Hindlimb muscle (tissue), 1 donor: ENCODE data around the gene PCK1. TPM values are rescaled to one million over a fixed set of nuclear protein-coding genes. Genes with fewer than 3 reads are reported as not detected.
A peak's percentile ranks its signal among the peaks of the same experiment; 100 is the strongest.
"Not testable (repeated sequence)": the region's sequence is repeated elsewhere in the genome, so short reads cannot be mapped to it uniquely, and the experiment has no call there.

Source experiments
- DNase-seq: peaks from one replicate; pipeline ENCODE4 v3.0.0-alpha.2; 2013
- polyA plus RNA-seq: library from polyadenylated mRNA; unstranded; fragments of 120-200 nt; gene quantifications from one replicate; pipeline ENCODE4 v1.2.1, GENCODE V29; 2013; ENCODE audit not compliant: insufficient read length

The PCK1 gene
- polyA plus RNA-seq = 3.2 TPM

DNA sequence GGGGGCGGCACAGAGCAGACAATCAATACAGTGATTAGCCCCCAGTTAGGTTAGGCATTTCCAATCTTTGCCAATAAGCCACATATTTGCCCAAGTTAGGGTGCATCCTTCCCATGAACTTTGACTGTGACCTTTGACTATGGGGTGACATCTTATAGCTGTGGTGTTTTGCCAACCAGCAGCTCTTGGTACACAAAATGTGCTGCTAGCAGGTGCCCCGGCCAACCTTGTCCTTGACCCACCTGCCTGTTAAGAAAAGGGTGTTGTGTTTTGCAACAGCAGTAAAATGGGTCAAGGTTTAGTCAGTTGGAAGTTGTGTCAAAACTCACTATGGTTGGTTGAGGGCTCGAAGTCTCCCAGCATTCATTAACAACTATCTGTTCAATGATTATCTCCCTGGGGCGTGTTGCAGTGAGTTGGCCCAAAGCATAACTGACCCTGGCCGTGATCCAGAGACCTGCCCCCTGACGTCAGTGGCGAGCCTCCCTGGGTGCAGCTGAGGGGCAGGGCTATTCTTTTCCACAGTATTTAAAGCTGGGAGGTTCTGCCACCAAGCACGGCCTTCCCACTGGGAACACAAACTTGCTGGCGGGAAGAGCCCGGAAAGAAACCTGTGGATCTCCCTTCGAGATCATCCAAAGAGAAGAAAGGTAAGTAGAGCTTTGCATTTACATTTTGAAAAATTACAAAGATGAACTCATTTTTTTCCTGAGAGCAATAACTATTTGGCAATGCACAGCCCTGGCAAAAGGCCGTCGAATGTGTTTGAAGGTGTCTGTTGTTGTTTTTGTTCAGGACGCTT, at the start of gene PCK1:
Gene PCK1 (plus strand): TSS at position 557 of the 802 bp plus-strand sequence. CDS start 302 bp downstream, outside the sequence.
- peak; percentile 23 for DNase-seq

DNA sequence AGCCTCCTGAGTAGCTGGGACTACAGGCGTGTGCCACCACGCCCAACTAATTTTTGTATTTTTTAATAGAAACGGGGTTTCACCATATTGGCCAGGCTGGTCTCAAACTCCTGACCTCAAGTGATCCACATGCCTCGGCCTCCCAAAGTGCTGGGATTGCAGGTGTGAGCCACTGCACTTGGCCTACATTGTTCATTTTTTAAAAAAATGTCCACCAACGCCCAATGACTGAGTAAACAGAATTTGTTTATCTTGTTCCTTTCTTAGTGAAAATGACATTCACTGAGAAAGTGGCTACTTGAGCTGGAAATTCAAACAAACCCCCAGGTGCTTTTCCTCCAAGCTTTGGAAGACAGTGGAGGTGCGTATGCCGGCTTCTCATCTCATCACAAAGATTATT, 49.2 kb upstream of the PCK1 start:
- not testable (repeated sequence) for DNase-seq

DNA sequence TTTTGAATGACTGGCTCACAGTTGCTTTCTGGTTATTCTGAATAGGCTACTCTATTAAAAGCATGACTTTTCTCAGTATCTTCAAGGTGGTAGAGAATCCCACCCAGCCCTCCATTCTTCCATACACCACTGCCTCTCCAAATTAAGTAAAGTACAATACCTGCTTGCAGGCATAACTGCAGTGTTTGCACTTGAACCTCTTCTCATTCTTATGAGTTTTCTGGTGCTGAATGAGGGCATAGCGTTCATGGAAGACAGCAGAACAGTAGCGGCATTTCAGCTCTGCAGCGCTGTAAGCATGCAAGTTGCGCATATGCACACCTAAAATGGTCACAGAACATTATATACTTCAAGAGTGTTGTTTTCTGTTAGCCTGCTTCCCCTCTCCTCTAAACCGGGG, 48.5 kb upstream of the PCK1 start:
- DNase-seq = no peak

DNA sequence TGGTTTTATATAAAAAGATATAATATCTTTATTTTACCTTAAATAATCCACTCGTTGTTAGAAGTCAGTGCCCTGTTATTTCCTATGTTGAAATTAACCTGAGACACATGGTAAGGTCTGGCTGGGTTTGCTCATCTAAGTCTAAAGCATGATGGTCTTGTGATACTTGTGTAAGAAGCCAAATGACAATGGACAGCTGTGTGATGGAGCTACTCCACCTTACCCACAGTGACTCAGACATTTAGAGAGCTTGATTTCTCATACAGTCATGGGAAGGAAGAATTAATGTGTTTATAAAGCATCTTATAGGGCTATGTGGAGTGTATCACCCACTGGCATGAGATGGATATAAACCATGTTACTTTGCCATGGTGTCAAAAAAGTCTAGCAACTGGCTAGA, 47.7 kb upstream of the PCK1 start:
- no peak for DNase-seq

DNA sequence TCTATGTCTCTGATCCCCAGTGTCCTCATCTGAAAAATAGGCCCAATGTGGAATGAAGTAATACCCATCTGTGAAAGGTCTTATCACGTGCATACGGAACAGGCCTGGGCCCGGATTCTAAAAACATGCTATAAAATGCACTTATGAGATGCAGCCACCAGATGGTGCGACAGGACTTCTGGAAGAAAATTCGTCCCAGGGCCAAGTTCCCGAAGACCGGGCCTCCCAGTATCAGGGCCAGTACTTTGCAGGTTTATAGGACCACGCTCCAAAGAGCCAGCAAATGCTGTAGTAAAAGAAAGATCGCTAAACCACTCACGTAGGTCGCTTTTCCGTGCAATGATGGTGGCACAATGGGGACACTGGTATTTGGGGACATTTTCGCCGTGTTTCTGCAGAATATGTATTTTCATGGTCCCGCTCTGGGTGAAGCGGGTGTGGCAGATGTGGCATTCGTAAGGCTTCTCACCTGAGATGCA, 46.6 kb upstream of the PCK1 start:
- peak; percentile 74 for DNase-seq

DNA sequence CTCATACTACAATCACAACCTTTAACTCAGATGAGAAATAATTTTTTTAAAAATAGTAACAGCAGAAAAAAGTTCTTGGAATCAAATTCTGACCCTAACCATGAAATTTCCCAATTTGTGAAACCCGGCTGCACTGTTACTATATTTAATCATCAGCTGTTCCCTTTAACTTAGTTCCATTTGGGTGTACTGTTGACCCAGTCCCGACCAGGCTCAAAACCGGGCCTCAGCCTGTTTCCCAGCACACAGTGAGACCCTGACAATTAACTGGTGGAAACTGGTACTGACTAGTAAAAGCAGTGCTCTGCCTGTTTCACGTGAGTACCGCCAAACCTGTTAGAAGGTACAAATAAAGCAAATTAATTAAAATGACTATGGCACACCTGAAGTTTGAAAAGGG, 43.0 kb upstream of the PCK1 start:
- no peak for DNase-seq

DNA sequence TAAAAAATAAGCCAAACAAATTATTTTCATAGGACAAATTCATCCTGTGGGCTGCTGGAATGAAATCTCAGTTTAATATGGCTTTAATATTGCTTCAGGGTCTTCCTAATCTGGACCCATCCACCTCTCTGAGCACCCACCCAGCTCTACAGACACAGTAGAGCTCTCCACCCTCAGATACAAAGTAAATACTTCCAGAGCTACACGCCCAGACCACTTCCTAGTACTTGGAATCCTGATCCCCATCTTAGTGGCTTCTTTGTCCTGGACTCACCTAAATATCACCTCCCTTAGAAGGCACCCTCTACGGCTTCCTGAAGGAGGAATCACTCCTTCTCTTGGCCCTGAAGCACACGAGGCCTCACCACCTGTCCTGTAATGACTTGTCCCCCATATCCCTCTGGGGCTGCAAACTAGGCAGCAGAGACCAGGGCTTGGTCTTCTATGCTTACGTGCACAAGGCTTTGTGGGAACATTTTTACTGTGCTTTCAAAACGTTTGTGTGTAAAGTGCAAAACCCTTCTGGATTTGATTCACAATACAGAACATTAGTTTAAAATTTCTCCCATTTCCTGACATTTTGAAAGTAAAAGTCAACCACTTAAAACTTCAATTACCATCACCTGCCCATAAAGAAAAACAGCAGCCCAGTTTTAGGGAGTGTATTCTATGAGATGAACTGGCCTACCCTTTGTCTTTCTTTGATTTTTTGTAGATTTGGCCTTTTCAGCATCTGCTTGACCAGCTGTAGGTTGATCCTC, 38.4 kb upstream of the PCK1 start:
- no peak for DNase-seq

DNA sequence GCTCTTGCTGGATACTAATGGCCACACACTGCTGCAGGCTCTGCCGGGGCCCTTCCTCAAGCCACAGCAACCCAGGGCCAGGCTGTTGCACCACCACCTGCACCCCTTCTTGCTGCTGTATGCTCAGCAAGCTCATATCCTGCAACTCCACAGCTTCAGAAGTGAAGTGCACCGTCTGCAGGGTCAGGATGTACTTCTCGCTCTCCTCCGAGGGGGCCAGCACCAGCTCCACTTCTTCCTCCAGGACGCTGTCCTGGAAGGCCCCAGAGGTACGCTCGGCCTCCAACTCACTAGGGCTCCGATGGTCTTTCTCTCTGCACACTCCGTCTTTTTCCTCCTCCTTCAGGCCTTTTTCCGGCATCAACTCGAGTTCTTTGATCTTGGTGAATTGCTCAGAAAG, 37.1 kb upstream of the PCK1 start:
- DNase-seq = no peak

DNA sequence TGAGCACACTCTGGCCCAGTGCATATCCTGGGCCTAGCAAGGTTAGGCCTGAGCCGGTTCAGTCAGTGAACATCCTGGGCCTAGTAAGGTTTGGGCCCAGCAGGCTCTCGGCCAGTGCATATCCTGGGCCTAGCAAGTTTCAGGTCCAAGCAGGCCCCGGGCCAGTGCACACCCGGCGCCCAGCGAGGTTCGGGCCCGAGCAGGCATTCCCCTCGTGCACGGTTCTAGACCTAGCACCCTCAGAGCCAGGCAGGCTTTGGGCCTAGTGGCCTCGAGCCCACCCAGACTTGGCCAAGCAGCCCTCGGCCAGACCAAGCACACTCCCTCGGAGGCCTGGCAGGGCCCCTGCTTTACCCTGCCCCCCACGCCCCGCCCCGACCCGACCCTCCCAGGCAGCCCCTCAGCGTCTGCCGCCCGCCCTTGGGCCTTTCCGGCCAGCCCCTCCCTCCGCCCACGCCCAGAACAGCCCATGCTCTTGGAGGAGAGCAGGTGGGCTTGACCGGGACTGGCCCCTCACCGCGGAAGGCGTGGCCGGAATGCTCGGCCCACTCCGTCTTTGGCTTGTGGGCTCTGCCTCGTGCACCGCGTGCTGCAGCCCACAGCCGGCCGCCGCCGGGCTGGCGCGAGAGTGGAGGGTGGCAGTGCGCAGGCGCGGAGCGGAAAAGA, 36.3 kb upstream of the PCK1 start, which contains the start of gene CTCFL:
Gene CTCFL (minus strand): TSS at position 630 of the 666 bp plus-strand sequence. CDS start 935 bp downstream, outside the sequence.
- DNase-seq = no peak

DNA sequence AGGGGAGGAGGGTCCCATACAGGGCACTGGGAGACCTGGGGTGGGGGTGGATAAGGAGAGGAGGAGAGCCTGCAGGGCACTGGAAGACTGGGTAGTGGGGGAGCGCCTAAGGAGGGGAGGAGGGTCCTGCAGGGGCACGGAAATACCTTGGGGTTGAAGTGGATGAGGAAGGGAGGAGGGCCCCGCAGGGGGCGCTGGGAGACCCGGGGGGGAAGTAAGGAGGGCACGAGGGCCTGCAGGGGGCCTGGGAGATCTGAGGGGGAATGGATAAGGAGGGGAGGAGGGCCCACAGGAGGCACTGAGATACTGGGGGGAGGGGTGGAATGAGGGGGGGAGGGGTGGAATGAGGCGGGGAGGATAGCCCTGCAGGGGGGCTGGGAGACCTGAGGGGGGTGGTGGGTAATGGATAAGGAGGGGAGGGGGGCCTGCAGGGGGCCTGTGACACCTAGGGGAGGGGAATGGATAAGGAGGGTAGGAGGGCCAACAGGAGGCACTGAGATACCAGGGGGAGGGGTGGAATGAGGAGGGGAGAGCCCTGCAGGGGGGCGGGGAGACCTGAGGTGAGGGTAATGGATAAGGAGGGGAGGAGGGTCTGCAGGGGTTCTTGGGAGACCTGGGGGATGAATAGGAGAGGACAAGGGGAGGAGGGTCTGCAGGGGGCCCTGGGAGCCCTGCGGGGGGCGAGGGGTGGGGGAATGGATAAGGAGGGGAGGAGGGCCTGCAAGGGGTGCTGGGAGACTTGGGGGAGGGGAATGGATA, 35.4 kb upstream of the PCK1 start:
- DNase-seq = no peak

DNA sequence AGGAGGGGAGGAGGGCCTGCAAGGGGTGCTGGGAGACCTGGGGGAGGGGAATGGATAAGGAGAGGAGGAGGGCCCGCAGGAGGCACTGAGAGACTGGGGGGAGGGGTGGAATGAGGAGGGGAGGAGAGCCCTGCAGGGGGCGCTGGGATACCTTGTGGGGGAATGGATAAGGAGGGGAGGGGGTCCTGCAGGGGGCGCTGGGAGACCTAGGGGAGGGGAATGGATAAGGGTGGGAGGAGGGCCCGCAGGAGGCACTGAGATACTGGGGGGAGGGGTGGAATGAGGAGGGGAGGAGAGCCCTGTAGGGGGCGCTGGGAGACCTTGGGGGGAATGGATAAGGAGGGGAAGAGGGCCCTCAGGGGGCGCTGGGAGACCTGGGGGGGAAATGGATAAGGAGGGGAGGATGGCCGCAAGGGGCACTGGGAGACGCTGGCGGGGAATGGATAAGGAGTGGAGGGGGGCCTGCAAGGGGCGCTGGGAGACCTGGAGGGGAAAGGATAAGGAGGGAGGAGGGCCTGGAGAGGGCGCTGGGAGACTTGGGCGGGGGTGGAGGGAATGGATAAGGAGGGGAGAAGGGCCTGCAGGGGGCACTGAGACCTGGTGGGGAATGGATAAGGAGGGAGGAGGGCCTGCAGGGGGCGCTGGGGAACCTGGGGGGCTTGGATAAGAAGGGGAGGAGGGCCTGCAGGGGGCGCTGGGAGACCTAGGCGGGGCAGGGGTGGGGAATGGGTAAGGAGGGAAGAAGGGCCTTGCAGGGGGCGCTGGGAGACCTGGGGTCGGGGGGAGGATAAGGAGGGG, 34.6 kb upstream of the PCK1 start:
- no peak for DNase-seq

DNA sequence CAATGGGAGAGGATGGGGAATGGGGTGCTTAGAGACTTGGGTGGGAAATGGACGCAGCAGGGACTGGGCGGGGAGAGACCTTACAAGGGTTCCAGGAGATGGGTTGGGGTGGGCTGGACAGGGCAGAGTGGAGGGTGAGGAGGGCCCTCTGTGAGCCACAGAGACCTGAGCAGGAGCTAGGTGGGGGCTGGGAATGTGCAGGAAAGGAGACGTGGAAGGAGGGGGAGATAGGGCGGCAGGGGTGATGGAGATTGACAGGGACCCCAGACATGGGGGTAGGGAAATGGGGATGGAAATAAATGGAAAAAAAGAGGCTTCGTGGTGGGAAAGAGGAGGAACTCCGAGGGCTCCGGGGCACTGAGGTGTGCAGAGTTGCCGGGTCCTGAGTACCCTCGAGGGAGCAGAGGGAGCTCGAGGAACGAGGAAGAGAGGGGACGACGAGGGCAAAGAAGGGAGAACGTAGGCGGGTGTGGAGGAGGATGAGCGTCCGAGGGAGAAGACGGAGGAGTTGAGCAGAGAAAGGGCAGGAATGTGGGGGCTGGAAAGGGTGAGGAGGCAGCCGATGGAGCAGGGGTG, 33.9 kb upstream of the PCK1 start:
- no peak for DNase-seq

DNA sequence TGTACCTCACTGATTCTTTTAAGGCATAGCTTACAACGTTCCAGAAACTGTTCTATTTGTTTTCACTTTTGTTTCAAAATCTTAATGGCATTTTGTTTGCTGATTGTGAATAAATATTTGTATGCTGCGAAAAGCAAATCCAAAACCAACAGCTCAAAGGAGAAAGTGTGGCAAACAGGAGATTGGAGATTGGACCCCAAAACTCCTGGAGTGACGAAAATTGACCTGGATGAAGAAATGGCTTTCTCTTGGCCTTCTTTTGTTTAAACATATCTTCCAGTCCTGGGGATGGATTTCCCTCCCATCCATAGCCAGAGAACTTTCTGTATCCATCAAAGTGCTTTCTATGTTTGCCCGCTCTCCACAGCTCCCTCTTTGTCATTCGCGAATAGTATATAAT, 33.2 kb upstream of the PCK1 start:
- no peak for DNase-seq

DNA sequence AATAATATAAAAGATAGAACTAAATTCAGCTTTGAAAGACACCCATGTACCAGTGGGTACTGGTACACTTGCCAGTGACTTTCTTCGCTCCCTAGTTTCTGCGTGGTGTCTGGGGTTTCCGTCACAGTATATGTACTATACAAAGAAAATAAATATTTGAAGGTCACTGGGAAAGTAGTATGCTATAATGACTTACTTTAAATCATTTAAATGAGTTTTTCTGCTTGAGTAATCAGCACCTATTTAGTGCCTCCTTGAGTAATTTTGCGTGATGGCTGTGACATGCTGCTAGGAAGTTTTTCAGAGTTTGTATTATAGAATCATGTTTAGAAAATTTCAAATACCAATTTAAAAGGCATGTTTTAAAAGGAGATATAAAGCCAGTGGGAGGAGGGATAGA, 32.8 kb upstream of the PCK1 start:
- no peak for DNase-seq

DNA sequence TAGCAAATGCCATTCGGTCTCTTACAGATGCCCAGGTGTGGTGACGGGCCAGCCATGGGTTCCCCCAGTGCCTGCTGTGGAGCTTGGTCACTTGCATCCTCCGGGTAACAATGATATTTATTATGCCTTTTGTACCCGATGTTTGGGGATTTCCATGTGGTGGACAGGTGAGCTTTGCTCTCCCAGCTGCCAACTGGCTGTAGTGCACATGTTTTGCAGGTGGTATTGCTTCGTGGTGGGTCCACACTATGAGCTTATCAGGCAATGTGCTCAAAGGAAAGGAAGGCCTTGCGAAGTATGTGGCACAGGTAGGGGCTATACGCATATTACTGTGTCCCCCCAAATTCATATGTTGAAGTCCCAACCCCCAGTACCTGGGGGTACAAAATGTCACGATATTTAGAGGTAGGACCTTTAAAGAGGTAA, 31.7 kb upstream of the PCK1 start:
- no peak for DNase-seq

DNA sequence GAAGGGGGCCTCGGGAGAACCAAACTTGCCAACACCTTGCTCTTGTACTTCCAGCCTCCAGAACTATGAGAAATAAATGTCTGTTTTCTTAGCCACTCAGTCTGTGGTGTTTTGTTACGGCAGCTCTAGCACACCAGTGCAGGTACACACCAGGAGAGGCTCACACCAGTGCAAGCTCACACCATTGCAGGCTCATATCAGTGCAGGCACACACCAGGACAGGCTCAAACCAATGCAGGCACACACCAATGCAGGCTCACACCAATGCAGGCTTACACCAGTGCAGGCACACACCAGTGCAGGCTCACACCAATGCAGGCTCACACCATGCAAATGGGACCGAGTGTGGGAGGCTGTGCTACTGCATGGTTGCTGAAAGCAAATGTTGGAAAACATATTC, 31.1 kb upstream of the PCK1 start:
- DNase-seq = no peak

DNA sequence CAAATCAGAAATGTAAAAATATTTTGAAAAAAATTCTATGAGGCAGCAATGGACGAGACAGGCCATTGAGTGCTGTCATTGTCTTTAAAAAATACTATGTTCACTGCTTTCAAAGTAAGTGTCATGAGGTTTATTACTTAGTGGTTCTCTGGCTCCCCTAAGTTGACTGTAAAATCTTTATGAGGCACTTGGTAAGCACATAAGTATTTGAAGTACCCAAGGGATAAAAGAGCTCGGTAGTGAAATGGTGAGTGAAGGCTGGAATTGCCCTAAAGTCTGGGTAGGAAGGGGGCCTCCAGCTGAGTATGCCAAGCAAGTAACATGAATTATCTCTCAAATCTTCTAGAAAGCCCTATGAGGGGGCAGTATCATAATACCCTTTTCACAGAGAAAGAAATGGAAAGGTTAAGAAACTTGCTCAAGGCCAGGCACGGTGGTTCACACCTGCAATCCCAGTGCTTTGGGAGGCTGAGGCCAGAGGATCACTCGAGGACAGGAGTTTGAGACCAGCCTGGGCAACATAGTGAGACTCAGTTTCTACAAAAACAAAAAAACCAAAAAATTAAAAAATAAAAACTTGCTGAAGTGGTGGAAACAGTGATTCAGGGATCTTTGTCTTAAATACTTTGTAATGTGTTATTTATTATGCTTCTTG, 30.5 kb upstream of the PCK1 start:
- no peak for DNase-seq

DNA sequence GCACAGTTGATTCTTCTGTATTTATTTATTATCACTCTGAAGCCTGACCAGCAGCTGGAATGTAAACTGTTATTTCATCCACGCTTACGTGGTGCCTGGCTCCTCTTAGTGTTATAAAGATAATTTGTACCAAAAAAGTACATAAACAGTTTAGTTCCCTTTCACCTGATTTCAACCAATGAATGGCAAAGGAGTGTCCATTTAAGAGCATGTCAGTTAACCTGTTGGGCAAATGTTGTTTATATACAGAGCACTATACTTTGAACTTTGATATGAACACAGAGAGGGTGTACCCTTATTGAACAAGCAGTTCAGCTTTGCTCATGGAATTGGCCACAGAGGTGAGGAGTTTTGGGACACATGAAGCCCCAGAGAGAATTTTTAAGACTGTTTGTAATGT, 28.8 kb upstream of the PCK1 start:
- DNase-seq = no peak

DNA sequence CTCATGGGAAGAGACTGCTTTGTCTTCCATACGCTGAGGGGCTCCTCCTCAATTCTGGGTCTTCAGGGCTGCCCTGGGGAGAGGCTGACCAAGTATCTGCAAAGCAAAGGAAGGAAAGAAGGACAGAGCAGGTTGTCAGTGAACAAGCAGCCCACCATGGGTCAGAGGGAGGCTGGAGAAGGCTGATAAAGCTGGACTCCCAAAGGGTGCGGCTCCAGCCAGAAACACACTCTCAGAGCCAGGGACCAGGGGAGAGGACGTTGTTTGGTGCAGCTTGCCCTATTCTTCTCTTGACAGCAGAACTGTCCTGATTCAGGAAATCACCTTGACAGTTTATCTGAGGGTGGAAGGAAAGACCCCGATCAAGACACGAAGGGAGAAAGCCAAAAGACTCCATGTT, 25.6 kb upstream of the PCK1 start:
- DNase-seq = no peak

DNA sequence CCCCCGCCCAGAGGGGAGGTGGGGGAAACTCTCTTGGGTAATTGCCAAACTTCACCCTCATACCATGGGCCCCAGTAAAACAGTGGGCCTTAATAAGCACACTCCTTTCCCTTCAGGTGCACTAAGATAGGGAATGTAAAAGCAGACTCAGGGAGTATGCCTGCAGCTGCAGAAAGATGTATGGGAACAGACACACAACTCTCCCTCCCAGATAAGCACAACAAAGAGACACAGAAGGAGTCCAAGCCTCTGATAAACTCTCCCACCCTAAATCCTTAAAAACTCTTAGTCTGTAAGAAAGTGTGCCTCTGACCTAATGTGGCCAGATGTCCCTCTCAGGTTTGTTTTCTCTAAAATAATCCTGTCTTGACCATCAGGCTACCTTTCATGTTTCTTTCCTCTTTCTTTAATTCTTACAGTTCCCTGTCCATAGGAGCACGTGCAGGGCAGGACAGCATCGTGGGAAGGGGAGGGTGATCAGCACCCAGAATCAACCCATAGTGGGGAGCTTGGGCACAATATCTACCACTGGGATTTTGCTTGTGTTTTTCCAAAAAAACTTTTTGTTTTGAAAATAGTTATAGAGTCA, 24.7 kb upstream of the PCK1 start:
- no peak for DNase-seq
